ENCODE measurements around the gene PTPRA. TPM values are rescaled to one million over a fixed set of nuclear protein-coding genes. Genes with fewer than 3 reads are reported as not detected.
A peak's percentile ranks its signal among the peaks of the same experiment; 100 is the strongest.

The PTPRA gene
- total and polyA plus RNA-seq, 8 donors = 6.8 to 29.1 (median 18.2) TPM

DNA sequence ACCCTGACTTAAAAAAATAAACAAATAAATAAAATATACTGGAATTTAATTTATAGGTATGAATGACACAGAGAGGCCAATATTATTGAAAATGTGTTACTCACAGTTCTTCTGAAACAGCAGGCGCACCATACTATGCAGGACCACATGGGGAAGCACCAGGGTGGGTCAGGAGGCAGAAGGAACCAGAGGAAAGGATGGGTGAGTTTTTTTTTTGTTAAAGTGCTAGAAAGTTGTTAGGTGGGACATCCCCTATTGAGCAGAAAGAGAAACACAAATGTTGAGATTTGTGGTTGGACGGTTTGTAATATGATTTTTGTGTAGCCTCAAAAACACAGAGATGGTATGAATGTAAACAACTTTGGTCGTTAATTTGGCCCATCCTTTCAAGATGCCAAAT is 26.0 kb downstream of the PTPRA start:
- Histone ChIP-seq H3K9me3 (no peaks in the 10 kb centered on the region), H3K4me1 (no peaks in the 10 kb centered on the region), H3K4me3 (no peak overlapping the region), H3K27ac (no peak overlapping the region), H3K36me3 (no peaks in the 10 kb centered on the region), H3K27me3 (no peaks in the 10 kb centered on the region)
- TF ChIP-seq CTCF (IDR thresholded peaks at IDR 0.05) = no peak
- DNase-seq = no peak
- ATAC-seq = no peak
- no peak for FAIRE-seq
- intact Hi-C loops (cut with DNase I) = no loop called here
- 94 to 95% methylated on average over 3 of the region's 3 CpGs for WGBS, 2 donors

DNA sequence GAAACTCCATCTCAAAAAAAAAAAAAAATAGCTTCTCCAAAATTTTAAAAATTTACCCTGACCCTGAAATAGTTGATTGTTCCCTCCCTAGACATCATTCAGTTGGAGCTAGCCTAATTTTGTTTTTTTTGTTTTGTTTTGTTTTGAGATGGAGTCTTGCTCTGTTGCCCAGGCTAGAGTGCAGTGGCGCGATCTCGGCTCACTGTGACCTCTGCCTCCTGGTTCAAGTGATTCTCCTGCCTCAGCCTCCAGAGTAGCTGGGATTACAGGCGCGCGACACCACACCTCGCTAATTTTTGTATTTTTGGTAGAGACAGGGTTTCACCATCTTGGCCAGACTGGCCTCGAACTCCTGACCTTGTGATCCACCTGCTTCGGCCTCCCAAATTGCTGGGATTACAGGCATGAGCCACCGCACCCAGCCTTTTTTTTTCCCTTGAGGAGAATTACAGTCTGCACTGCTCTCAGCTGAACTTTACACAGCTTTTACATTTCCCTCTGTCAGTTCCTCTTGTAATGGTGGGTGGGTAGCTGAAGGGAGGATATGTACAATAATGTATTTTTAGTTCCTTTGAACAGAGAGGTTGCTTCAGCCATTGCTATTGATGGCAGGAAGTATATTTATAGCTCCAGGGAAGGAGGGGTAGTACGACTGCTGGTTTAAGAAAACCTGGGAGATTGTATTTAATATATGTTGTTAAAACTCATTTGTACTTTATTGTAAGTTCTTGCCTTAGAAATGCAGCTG is 27.7 kb downstream of the PTPRA start:
- Histone ChIP-seq H3K27me3 (no peaks in the 10 kb centered on the region), H3K4me1 (no peaks in the 10 kb centered on the region), H3K9me3 (no peaks in the 10 kb centered on the region), H3K4me3 (no peak overlapping the region), H3K36me3 (no peaks in the 10 kb centered on the region), H3K27ac (no peak overlapping the region)
- no peak for DNase-seq
- no peak for FAIRE-seq
- peak in 1 of 4 donors; percentile 37 for ATAC-seq
- no peak for TF ChIP-seq CTCF (IDR thresholded peaks at IDR 0.05)
- intact Hi-C loops (cut with DNase I) = no loop called here
- 93 to 94% methylated on average over 11 of the region's 11 CpGs for WGBS, 2 donors

GRCh38 chr20:2902291-2902690 is 29.0 kb downstream of the PTPRA start:
- TF ChIP-seq CTCF (IDR thresholded peaks at IDR 0.05) = no peak
- no peak for FAIRE-seq
- WGBS, 2 donors = 0 to 80% methylated on average over 1 of the region's 1 CpG
- Histone ChIP-seq H3K27ac (no peak overlapping the region), H3K9me3 (no peaks in the 10 kb centered on the region), H3K36me3 (no peaks in the 10 kb centered on the region), H3K27me3 (no peaks in the 10 kb centered on the region), H3K4me1 (peaks cover 0 to 7% (median 4%) of the 10 kb centered on the region in 3 donors), H3K4me3 (no peak overlapping the region)
- intact Hi-C loops (cut with DNase I) = no loop called here
- no peak for ATAC-seq
- no peak for DNase-seq

GRCh38 chr20:2902818-2903217 is 29.5 kb downstream of the PTPRA start:
- intact Hi-C loops (cut with DNase I) = no loop called here
- Histone ChIP-seq H3K27ac (no peak overlapping the region), H3K4me1 (peaks cover 0 to 12% (median 8%) of the 10 kb centered on the region in 3 donors), H3K4me3 (no peak overlapping the region), H3K27me3 (no peaks in the 10 kb centered on the region), H3K9me3 (no peaks in the 10 kb centered on the region), H3K36me3 (no peaks in the 10 kb centered on the region)
- 98 to 100% methylated on average over 3 of the region's 3 CpGs for WGBS, 2 donors
- no peak for TF ChIP-seq CTCF (IDR thresholded peaks at IDR 0.05)
- ATAC-seq (no peak), DNase-seq (no peak), FAIRE-seq (no peak)

DNA sequence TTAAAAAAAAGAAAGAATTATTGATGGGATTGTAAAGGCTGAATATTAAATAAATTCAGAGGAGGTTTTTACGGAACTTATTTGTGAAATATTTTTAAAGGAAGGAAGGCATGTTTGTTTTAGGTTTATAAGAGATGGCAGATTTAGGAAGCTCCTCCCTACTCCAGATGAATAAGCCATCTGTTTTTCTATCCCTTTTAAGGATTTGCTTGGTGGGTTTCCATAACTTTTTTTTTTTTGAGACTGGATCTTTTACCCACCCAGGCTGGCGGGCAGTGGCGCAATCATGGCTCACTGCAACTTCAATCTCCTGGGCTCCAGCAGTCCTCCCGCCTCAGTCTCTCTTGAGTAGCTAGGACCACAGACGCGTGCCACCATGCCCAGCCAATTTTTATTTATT is 30.4 kb downstream of the PTPRA start:
- ATAC-seq (no peak), FAIRE-seq (no peak), DNase-seq (no peak)
- intact Hi-C loops (cut with DNase I) = no loop called here
- Histone ChIP-seq H3K4me3 (no peak overlapping the region), H3K27ac (no peak overlapping the region), H3K36me3 (no peaks in the 10 kb centered on the region), H3K27me3 (no peaks in the 10 kb centered on the region), H3K9me3 (no peaks in the 10 kb centered on the region), H3K4me1 (peaks cover 0 to 15% (median 8%) of the 10 kb centered on the region in 3 donors)
- no peak for TF ChIP-seq CTCF (IDR thresholded peaks at IDR 0.05)
- WGBS, 2 donors = 97 to 98% methylated on average over 6 of the region's 6 CpGs

All from pancreas (tissue), 10 donors.